Cardiac muscle cell (in vitro differentiated cells and primary cell): ENCODE data around the gene TAS2R60. TPM values are rescaled to one million over a fixed set of nuclear protein-coding genes. Genes with fewer than 3 reads are reported as not detected.
"Not testable (repeated sequence)": the region's sequence is repeated elsewhere in the genome, so short reads cannot be mapped to it uniquely, and the experiment has no call there.

Experiments used
- DNase-seq, 2 donors: peaks; one replicate each; pipeline versions ENCODE4 v3.0.0 to v3.0.0-alpha.2; 2010 to 2017; ENCODE audit warnings: low read depth in 1 of 2, low spot score in 1 of 2
- H3K27ac ChIP-seq: fragments of 200-600 bp; sonication (generic); 2 replicates; pipeline ENCODE4 v1.5.1; 2016
- H3K27me3 ChIP-seq: fragments of 200-600 bp; sonication (generic); 2 replicates; pipeline ENCODE4 v1.6.0; 2016; ENCODE audit warnings: control low read depth
- H3K36me3 ChIP-seq: fragments of 200-600 bp; sonication (generic); 2 replicates; pipeline ENCODE4 v1.5.1; 2016; ENCODE audit warnings: control low read depth
- H3K4me1 ChIP-seq: fragments of 200-600 bp; sonication (generic); 2 replicates; pipeline ENCODE4 v1.8.1; 2017; ENCODE audit warnings: low read depth, mild to moderate bottlenecking, mixed run types
- H3K4me3 ChIP-seq: fragments of 200-600 bp; sonication (generic); 2 replicates; pipeline ENCODE4 v1.5.1; 2016; ENCODE audit warnings: mild to moderate bottlenecking
- H3K9me3 ChIP-seq: fragments of 200-600 bp; sonication (generic); 2 replicates; pipeline ENCODE4 v1.5.1; 2017; ENCODE audit warnings: low read depth, mild to moderate bottlenecking, control low read depth
- CTCF ChIP-seq: IDR thresholded peaks from 2 replicates; pipeline ENCODE4 v1.5.1; 2012; ENCODE audit warnings: low read depth, mild to moderate bottlenecking, low read length
- polyA plus RNA-seq: library from polyadenylated mRNA; unstranded; fragments of >200 nt; fragmentation: Nextera tagmentation; extraction: Ambion mirVana; gene quantifications from 2 replicates; pipeline ENCODE4 v1.2.1, GENCODE V29; 2016
- total RNA-seq: library from RNA; depleted of rRNA; stranded (reverse); fragments of >200 nt; gene quantifications from 2 replicates; pipeline ENCODE4 v1.2.3, GENCODE V29; 2016

TAS2R60 gene
- total and polyA plus RNA-seq, 2 experiments from 2014 or later: not detected

GRCh38 chr7:143485500-143485899, 42.2 kb downstream of the TAS2R60 start:
- TF ChIP-seq CTCF: no peak
- H3K36me3 ChIP-seq: no peaks in the 10 kb centered on the region
- no peak overlapping the region for H3K4me3 ChIP-seq
- H3K27ac ChIP-seq: no peak overlapping the region
- no peaks in the 10 kb centered on the region for H3K27me3 ChIP-seq
- no peaks in the 10 kb centered on the region for H3K9me3 ChIP-seq
- no peaks in the 10 kb centered on the region for H3K4me1 ChIP-seq
- peak in 1 of 2 donors; percentile 35 for DNase-seq

DNA sequence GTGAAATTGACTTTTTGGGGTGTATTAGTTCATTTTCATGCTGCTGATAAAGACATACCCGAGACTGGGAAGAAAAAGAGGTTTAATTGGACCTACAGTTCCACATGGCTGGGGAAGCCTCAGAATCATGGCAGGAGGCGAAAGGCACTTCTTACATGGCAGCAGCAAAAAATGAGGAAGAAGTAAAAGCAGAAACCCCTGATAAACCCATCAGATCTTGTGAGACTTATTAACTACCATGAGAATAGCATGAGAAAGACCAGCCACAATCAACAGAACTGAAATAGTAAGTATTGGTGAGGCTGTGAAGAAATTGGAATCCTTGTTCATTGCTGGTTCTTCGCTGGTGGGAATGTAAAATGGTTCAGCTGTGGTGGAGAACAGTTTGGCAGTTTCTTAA, 43.0 kb downstream of the TAS2R60 start:
- DNase-seq, H3K27ac ChIP-seq, H3K9me3 ChIP-seq, H3K36me3 ChIP-seq, H3K4me1 ChIP-seq, H3K27me3 ChIP-seq, H3K4me3 ChIP-seq: not testable (repeated sequence)

DNA sequence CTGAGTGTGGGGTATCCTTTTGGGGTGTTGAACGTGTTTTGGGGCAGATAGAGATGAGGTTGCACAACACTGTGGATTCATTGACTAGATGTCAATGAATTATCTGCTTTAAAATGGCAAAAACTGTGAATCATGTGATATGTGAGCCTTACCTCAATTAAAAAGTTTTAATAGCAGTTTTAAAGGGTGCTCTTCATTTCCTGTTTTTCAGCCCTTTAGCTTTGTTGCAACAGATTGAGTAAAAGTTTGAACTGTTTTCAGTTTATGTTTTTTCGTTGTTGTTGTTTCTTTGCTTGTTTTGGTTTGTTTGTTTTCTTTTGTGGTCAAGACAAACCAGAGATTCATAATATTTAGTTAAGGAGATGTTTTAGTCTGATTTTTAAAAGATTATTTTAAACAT, 43.8 kb downstream of the TAS2R60 start:
- Histone ChIP-seq H3K27me3 (no peaks in the 10 kb centered on the region), H3K4me1 (no peaks in the 10 kb centered on the region), H3K4me3 (no peak overlapping the region), H3K27ac (no peak overlapping the region), H3K9me3 (no peaks in the 10 kb centered on the region), H3K36me3 (no peaks in the 10 kb centered on the region)
- DNase-seq: no peak
- TF ChIP-seq CTCF: no peak

DNA sequence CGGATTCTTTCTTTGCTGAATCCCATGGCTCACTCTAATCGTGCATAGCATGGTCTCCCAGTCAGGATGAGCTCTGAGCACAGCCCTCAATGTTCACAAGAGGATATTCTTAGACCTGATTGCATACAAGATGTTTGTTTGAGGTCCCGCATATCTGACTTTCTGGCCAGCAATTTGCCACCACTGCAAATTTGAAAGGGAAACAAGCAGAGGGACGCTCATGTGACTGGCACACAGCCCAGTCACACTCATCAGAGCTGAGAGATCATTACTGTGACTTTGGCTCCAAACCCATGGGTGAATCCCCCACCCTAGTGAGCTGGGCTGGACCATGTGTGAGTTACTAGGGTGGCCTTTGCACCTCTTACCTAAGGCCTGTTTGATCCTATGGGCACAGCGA, 44.3 kb downstream of the TAS2R60 start:
- TF ChIP-seq CTCF: no peak
- Histone ChIP-seq H3K9me3 (no peaks in the 10 kb centered on the region), H3K4me3 (no peak overlapping the region), H3K4me1 (no peaks in the 10 kb centered on the region), H3K36me3 (no peaks in the 10 kb centered on the region), H3K27ac (no peak overlapping the region), H3K27me3 (no peaks in the 10 kb centered on the region)
- DNase-seq: peak in 1 of 2 donors; percentile 34

DNA sequence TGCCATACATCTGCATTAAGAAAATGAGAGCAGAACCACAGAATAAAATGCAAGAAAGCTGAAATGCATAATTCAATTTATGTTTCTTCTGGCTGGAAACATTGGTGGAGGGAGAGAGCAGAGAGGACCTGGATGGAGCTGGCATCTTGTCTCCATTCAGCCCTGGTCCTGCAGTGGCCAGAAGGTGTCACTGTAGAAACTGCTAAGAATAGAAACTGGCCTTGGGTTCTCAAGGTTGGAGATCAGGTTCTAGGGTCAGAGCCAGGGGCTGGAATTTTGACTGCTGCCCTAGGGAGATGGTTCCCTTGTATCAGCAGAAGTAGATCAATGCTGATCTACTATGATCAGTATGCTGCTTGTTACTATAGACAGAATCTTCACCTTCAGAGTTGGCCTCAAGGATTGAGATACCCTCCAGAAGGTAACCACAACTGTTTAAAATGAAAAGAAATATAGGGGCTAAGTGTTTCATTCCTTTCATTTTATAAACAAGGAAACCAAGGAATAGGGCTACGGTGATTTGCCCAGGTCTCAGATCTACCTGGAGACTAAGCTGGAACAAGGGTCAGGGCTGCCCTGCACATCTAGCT, 47.6 kb downstream of the TAS2R60 start:
- DNase-seq: peak; percentile 13 to 49

More for the DNA sequence above, 47.6 kb downstream of the TAS2R60 start:
- no peaks in the 10 kb centered on the region for H3K9me3 ChIP-seq
- no peak overlapping the region for H3K4me3 ChIP-seq
- H3K27ac ChIP-seq: no peak overlapping the region
- no peaks in the 10 kb centered on the region for H3K36me3 ChIP-seq
- peak; percentile 72 for TF ChIP-seq CTCF
- H3K27me3 ChIP-seq: no peaks in the 10 kb centered on the region
- H3K4me1 ChIP-seq: no peaks in the 10 kb centered on the region
